ENCODE results near the gene ARHGEF25.
"Not testable (repeated sequence)": the region's sequence is repeated elsewhere in the genome, so short reads cannot be mapped to it uniquely, and the experiment has no call there.

The ARHGEF25 gene

DNA sequence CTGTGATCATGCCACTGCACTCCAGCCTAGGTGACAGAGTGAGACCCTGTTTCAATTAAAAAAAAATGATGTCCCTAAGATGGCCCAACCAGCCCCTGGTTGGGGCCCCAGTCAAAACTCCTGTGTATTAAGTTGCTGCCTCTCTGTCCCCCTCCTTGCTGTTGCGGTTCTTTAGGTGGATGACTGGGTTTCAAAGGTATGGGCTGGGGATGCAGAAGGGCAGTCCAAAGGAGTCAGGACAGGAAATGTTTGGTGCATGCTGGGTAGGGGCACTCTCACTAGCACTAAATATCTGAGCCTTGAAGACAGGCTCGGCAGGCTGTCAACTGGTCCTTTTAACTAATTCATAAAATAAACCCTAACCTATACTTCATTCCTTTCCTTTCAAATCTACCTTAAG is 32.2 kb upstream of the ARHGEF25 start:
- DNase-seq (ENCODE audit: low read depth in 1 of 2, low spot score in 1 of 2): no peak
- no peak for TF ChIP-seq JUND (IDR thresholded peaks at IDR 0.05; ENCODE audit: low read depth)
- in situ Hi-C loops (cut with HindIII; ENCODE audit: low pct_unique_long_range_greater_than_20kb, low sequenced_read_pairs): no loop called here

DNA sequence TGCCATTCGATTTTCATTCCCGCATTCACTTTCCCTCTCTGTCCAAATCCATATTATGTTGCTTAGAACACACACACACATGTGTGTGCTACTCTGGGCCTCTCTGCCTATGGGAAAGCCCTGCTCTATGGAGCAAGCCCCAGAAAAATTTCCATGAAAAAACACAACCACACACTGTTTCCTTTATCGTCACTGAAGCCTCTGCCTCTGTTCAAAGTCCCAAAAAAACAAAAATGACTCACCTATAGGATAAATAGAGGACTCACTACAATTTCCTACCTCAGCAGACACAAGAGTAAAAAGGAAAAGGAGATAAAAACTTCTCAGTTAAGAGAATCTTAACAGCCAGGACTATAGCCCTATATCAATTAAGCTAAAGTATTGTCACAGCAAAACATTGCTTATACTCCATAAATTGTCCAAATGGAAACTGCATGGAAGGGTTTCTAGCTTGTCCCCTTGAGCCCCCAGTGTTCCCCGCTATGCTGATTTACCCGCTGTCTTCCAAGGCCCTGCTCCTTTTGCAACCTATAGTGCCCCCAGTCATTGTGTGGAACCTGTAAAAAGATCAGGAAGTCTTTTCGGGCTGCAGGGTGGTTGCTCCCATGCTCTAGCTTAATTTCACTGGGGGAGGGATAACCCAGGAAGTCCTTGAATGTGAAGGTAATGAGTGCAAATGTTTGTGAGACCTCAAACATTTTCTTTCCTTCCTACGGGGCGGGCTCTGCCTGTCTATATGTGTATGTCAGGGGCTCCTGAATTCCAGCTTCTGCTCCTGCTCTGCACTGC is 31.4 kb upstream of the ARHGEF25 start:
- TF ChIP-seq JUND (IDR thresholded peaks at IDR 0.05; ENCODE audit: low read depth): no peak
- DNase-seq (ENCODE audit: low read depth in 1 of 2, low spot score in 1 of 2): no peak
- in situ Hi-C loops (cut with HindIII; ENCODE audit: low pct_unique_long_range_greater_than_20kb, low sequenced_read_pairs): no loop called here

DNA sequence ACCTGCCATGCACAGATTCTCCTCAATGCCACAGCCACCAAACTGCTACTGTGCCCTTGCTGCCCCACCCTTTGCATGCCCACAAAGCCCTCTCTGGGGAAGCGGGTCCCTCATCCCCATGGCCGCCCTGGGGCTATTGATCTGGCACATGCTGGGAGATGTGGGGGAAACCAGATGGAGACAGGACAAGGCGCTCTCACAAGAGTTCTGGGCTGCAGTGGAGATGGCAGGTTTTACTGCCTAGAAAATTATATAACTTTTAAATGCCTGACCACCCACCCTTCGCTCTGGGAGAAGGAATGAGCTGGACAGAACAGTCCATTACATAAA is 30.8 kb upstream of the ARHGEF25 start:
- in situ Hi-C loops (cut with HindIII; ENCODE audit: low pct_unique_long_range_greater_than_20kb, low sequenced_read_pairs): no loop called here
- no peak for TF ChIP-seq JUND (IDR thresholded peaks at IDR 0.05; ENCODE audit: low read depth)
- DNase-seq (ENCODE audit: low read depth in 1 of 2, low spot score in 1 of 2): no peak

DNA sequence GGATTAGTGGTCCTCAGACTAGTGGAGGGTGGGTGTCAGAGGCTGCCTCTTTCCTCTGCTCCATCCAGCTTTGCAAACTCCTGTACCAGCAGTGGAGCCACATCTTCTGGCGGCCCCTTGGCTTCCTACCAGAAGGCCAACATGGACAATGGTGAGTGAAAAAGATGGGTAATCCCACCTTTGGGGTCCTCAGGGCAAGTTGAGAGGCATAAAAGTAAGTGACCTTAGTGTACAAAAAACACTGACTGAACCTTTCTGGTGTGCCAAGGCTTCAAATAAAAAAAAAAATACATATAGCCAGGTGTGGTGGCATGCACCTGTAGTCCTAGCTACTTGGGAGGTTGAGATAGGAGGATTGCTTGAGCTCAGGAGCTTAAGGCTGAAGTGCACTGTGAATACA is 29.4 kb upstream of the ARHGEF25 start:
- DNase-seq (ENCODE audit: low read depth in 1 of 2, low spot score in 1 of 2): no peak
- TF ChIP-seq JUND (IDR thresholded peaks at IDR 0.05; ENCODE audit: low read depth): no peak
- in situ Hi-C loops (cut with HindIII; ENCODE audit: low pct_unique_long_range_greater_than_20kb, low sequenced_read_pairs): no loop called here

DNA sequence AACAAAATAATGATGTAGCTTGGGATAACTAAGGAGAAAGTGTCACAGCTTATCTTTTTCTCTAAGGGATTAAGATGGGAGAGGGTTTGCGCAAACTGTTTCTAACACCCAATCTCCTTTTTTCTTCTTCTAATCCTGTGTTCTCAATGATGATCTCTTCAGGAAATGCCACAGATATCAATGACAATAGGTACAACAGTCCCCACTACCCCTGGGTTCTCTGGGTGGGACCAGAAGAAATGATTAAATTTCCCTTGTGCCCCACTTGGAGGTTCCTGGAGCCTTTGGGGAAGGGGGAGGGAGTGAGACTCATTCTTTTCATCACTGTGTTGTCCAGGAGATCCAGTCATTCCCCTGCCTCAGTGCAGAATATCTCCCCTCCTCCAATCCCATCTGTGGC is 28.8 kb upstream of the ARHGEF25 start:
- no peak for TF ChIP-seq JUND (IDR thresholded peaks at IDR 0.05; ENCODE audit: low read depth)
- in situ Hi-C loops (cut with HindIII; ENCODE audit: low pct_unique_long_range_greater_than_20kb, low sequenced_read_pairs): no loop called here
- DNase-seq (ENCODE audit: low read depth in 1 of 2, low spot score in 1 of 2): no peak

DNA sequence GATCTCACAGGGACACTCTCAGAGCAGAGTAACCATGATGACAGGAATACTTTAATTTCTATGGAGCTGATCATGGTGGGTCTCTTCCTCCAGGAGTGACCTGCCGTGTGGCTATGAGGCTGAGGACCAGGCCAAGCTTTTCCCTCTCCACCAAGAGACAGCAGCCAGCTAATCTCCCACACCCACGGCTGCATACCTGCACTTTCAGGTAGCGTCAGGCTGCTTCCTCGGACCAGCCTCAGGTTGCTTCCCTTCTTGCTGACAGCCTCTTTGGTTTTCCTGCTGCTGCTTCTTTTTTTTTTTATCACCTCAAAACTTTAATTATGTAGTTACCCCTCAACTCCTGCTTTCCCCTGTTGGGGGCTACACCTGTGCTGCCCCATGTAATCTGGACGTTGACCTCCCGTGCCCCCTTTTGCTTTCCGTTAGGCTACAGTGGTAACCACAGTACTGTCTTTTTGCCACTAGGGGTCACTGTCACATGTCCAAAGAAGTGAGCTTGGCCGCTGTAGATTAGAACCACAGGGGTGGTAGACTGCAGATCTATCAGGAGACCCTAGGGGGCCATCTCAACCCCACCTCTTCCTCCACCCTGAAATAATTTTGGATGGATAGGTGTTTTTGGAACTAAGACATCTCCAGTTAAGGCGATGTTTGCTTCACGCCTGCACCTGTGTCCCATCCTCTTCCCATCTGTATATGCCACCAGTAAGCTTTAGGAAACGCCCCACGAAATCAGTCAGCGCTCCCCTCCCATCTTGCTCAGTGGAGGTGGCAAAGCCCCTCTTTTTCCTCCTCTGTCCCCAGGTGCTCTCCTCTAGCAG is 28.0 kb upstream of the ARHGEF25 start:
- DNase-seq (ENCODE audit: low read depth in 1 of 2, low spot score in 1 of 2): peak; percentile 74 to 79
- in situ Hi-C loops (cut with HindIII; ENCODE audit: low pct_unique_long_range_greater_than_20kb, low sequenced_read_pairs): no loop called here
- no peak for TF ChIP-seq JUND (IDR thresholded peaks at IDR 0.05; ENCODE audit: low read depth)

DNA sequence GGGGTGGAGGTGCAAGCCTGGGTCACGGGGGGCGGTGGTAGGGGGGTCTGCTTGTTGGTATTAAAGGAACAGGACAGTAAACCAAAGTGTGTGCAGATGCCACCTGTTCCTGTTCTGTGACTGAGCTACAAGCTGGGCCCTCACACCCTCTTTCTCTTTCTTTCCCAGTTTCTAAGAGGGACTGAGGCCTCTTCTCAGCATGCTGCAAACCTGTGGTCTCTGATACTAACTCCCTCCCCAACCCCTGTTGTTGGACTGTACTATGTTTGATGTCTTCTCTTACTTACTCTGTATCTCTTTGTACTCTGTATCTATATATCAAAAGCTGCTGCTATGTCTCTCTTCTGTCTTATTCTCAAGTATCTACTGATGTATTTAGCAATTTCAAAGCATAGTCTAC is 27.2 kb upstream of the ARHGEF25 start:
- no peak for TF ChIP-seq JUND (IDR thresholded peaks at IDR 0.05; ENCODE audit: low read depth)
- DNase-seq (ENCODE audit: low read depth in 1 of 2, low spot score in 1 of 2): no peak
- in situ Hi-C loops (cut with HindIII; ENCODE audit: low pct_unique_long_range_greater_than_20kb, low sequenced_read_pairs): no loop called here

DNA sequence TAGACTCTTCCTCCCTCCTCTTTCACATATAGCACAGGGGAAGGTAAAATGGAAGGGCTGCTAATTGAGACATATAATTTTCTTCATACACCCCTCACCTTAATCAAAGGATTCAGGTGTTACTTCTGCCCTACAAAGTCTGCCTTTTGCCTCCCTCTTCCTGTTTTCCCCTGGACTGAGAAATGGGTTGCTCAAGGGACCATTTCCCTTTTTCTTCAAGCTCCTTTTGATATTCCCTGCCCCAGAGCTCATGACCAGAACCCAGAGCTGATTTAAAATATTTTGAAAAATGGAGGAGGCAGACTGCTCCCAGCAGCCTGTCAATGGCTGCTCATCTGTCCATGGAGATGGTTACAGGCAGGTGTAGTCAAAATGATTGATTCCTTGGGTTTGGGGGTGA is 26.5 kb upstream of the ARHGEF25 start:
- no peak for DNase-seq (ENCODE audit: low read depth in 1 of 2, low spot score in 1 of 2)
- in situ Hi-C loops (cut with HindIII; ENCODE audit: low pct_unique_long_range_greater_than_20kb, low sequenced_read_pairs): no loop called here
- no peak for TF ChIP-seq JUND (IDR thresholded peaks at IDR 0.05; ENCODE audit: low read depth)

DNA sequence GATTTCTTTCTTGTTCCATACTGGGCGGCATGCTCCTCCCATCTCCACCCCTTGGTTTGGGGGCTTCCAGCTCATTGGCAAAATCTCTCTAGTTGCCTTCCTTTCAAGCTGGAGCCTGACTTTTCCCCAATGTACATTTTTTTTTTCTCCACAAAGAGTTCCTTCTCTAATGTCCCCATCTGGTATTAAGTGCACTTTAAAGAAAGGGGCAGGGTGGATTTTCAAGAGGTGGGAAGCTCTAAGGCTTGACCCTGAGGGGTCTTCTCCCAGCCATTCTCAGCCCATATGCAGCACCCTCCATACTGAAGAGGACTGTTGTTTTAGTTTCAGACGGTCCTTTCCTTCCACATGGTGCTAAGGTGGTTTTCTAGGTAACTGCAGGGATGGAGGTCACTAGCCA is 26.1 kb upstream of the ARHGEF25 start:
- no peak for DNase-seq (ENCODE audit: low read depth in 1 of 2, low spot score in 1 of 2)
- in situ Hi-C loops (cut with HindIII; ENCODE audit: low pct_unique_long_range_greater_than_20kb, low sequenced_read_pairs): no loop called here
- TF ChIP-seq JUND (IDR thresholded peaks at IDR 0.05; ENCODE audit: low read depth): no peak

DNA sequence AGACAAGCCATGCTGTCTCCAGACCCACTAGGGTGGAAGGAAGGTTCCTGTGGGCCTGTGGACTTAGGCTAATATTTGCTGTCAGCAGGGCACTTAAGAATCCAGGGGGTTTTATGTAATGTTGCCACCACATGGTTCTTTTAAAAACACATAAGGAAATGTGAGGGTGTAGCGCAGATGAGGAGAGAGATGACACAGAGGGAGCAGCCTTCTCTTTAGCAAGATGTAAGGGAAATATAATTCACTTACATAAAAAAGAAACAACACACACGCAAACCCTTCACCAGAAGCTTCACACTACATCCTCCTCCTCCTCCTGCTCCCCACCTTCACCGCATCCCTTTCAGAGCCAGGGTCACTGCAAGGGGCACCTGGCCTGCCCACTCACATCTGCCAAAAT is 25.1 kb upstream of the ARHGEF25 start:
- TF ChIP-seq JUND (IDR thresholded peaks at IDR 0.05; ENCODE audit: low read depth): no peak
- no peak for DNase-seq (ENCODE audit: low read depth in 1 of 2, low spot score in 1 of 2)
- in situ Hi-C loops (cut with HindIII; ENCODE audit: low pct_unique_long_range_greater_than_20kb, low sequenced_read_pairs): no loop called here

DNA sequence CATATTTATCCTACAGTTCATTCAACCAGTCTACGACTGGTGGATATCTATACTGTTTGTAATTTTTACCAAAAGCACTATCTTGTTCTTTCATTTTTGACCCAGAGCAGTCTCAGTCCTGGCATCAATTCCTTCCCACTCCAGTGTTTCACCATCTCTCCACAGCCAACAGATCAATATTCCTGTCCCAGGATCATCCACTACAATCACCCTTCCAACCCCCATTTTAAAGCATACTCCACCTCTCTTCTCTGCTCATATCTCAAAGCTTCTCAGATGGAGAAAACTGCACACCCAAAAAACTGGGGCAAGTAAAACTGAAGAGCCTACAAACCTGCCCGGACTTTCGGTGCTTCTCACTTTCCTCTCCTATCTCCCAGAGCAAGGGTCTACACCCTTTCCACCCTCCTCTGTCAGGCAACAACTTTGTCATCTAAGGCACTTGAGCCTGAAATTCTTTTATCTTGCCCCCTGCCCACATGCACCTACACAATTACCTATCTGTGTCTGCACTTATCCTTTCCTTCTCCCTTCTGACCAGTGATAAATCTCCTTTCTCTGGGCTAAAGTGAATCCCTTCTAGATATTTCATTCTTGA is 24.3 kb upstream of the ARHGEF25 start:
- TF ChIP-seq JUND (IDR thresholded peaks at IDR 0.05; ENCODE audit: low read depth): no peak
- in situ Hi-C loops (cut with HindIII; ENCODE audit: low pct_unique_long_range_greater_than_20kb, low sequenced_read_pairs): no loop called here
- DNase-seq (ENCODE audit: low read depth in 1 of 2, low spot score in 1 of 2): no peak

DNA sequence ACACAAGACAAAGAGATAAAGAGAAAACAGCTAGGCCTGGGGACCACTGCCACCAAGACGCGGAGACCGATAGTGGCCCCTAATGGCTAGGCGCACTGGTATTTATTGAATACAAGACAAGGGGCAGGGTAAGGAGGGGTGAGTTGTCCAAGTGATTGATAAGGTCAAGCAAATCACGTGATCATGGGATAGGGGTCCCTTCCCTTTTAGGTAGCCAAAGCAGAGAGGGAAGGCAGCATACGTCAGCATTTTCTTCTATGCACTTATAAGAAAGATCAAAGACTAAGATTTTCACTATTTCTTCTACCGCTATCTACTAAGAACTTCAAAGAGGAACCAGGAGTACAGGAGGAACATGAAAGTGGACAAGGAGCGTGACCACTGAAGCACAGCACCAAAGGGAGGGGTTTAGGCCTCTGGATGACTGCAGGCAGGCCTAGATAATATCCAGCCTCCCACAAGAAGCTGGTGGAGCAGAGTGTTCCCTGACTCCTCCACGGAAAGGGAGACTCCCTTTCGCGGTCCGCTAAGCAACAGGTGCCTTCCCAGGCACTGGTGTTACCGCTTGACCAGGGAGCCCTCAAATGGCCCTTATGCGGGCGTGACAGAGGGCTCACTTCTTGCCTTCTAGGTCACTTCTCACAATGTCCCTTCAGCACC is 22.2 kb upstream of the ARHGEF25 start:
- DNase-seq (ENCODE audit: low read depth in 1 of 2, low spot score in 1 of 2); in situ Hi-C loops (cut with HindIII; ENCODE audit: low pct_unique_long_range_greater_than_20kb, low sequenced_read_pairs): not testable (repeated sequence)

DNA sequence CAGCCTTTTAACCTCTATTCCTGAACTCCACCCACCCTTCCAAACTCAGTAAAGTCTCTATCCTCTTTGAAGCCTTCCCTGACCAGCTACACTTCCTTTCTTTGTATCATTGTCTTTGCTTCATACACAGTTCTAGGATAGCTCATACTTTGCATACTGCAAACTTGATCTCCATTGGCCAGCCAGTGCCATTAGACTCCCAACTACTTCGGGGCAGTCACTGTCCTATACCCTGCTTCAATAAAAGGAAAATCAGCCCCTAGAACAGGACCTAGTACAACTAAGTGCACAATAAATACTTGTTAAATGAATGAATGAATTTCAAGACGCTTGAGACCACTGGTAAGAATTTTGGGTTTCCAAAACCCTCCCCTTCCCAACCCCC is 20.8 kb upstream of the ARHGEF25 start:
- no peak for TF ChIP-seq JUND (IDR thresholded peaks at IDR 0.05; ENCODE audit: low read depth)
- in situ Hi-C loops (cut with HindIII; ENCODE audit: low pct_unique_long_range_greater_than_20kb, low sequenced_read_pairs): no loop called here
- DNase-seq (ENCODE audit: low read depth in 1 of 2, low spot score in 1 of 2): peak in 1 of 2 experiments; percentile 23

All from T47D (cell line).